Measurements from ENCODE around the gene DLD.
"Not testable (repeated sequence)": the region's sequence is repeated elsewhere in the genome, so short reads cannot be mapped to it uniquely, and the experiment has no call there.

Gene DLD

GRCh38 chr7:107874605-107875446 is 16.2 kb upstream of the DLD start:
- peak; percentile 8 for DNase-seq

GRCh38 chr7:107876916-107877315 is 14.1 kb upstream of the DLD start:
- no peak for DNase-seq

GRCh38 chr7:107877731-107878382 is 13.1 kb upstream of the DLD start:
- DNase-seq: no peak

- DNase-seq: no peak
Observed at GRCh38 chr7:107878636-107879035, 12.3 kb upstream of the DLD start.

GRCh38 chr7:107879400-107880035 is 11.5 kb upstream of the DLD start:
- DNase-seq: peak; percentile 43

GRCh38 chr7:107882766-107883165 is 8.2 kb upstream of the DLD start:
- DNase-seq: no peak

- no peak for DNase-seq
Observed at GRCh38 chr7:107884066-107884818, 6.7 kb upstream of the DLD start.

GRCh38 chr7:107887827-107888226 is 3.2 kb upstream of the DLD start:
- not testable (repeated sequence) for DNase-seq

- no peak for DNase-seq
Observed at GRCh38 chr7:107889992-107890391, 991 bp upstream of the DLD start.

GRCh38 chr7:107890493-107890961 is 456 bp upstream of the DLD start:
- peak; percentile 36 for DNase-seq

- DNase-seq: no peak
Observed at GRCh38 chr7:107891636-107892366, 818 bp downstream of the DLD start.

GRCh38 chr7:107892367-107892741 is 1.4 kb downstream of the DLD start:
- DNase-seq: not testable (repeated sequence)

GRCh38 chr7:107898997-107899594 is 8.1 kb downstream of the DLD start:
- no peak for DNase-seq

- no peak for DNase-seq
Observed at GRCh38 chr7:107900496-107901015, 9.6 kb downstream of the DLD start.

GRCh38 chr7:107902381-107902780 is 11.4 kb downstream of the DLD start:
- DNase-seq: no peak

- DNase-seq: no peak
Observed at GRCh38 chr7:107907790-107908189, 16.8 kb downstream of the DLD start.

GRCh38 chr7:107909445-107909844 is 18.5 kb downstream of the DLD start:
- no peak for DNase-seq

- DNase-seq: no peak
Observed at GRCh38 chr7:107911981-107912380, 21.0 kb downstream of the DLD start.

GRCh38 chr7:107913851-107914250 is 22.9 kb downstream of the DLD start:
- DNase-seq: no peak

GRCh38 chr7:107914831-107915230 is 23.8 kb downstream of the DLD start:
- DNase-seq: no peak

- no peak for DNase-seq
Observed at GRCh38 chr7:107915541-107915940, 24.6 kb downstream of the DLD start.
